Measurements from ENCODE around the gene ST3GAL6.

- TF ChIP-seq EZH2 (IDR thresholded peaks at IDR 0.05; ENCODE audit: low read depth, low read length, severe bottlenecking) (no peak), ATF2 (IDR thresholded peaks at IDR 0.05; ENCODE audit: low read length) (no peak), YY1 (IDR thresholded peaks at IDR 0.05; ENCODE audit: low read depth, low read length) (no peak), TAF1 (IDR thresholded peaks at IDR 0.05; ENCODE audit: low read depth, low read length) (no peak), CTCF (IDR thresholded peaks at IDR 0.05; ENCODE audit: control extremely low read depth in 1 of 3, insufficient read depth in 1 of 3, low read depth in 1 of 3, low read length in 3 of 3) (no peak), ATF3 (IDR thresholded peaks at IDR 0.05; ENCODE audit: insufficient read depth, low read depth, low read length) (no peak), EP300 (IDR thresholded peaks at IDR 0.05; ENCODE audit: borderline replicate concordance in 1 of 2, low read depth in 2 of 2, low read length in 2 of 2) (no peak)
Measured at GRCh38 chr3:98798820-98799219, 35.7 kb downstream of the ST3GAL6 start.
